Endothelial cell of umbilical vein (primary cell): ENCODE measurements around the gene MTX1. TPM values are rescaled to one million over a fixed set of nuclear protein-coding genes. Genes with fewer than 3 reads are reported as not detected.

Source experiments
- BruUV-seq: library from RNA; stranded (reverse); fragments of 400-500 nt; replicated peaks from 2 replicates; lab custom pipeline; 2021; lab: Mats Ljungman, UMichigan
- CTCF ChIA-PET: fragments of 300-600, 350-600 bp; sonication (Branson Sonifier 250); formaldehyde crosslinking; loops from one replicate; lab custom pipeline; 2021; ENCODE audit warnings: antibody characterized with exemption, inconsistent platforms; lab: Charles Lee
- POLR2A ChIA-PET: fragments of 300-600, 350-600 bp; sonication (Branson Sonifier 250); formaldehyde crosslinking; loops from one replicate; lab custom pipeline; 2021; ENCODE audit warnings: antibody characterized with exemption, inconsistent platforms; lab: Charles Lee
- DNase-seq: peaks from one replicate; pipeline ENCODE4 v3.0.0-alpha.2; 2011; ENCODE audit warnings: low read depth, low spot score
- FAIRE-seq: peaks from 2 replicates; lab custom pipeline; 2011; peaks lifted over from hg19 to GRCh38; lab: Jason Lieb, UNC
- H2AFZ ChIP-seq: 2 replicates; pipeline ENCODE4 v1.6.0; 2012; ENCODE audit warnings: low read depth, low read length, control low read depth, inconsistent platforms
- H3K27ac ChIP-seq: 2 replicates; pipeline ENCODE4 v1.5.1; 2011; ENCODE audit warnings: low read depth, mild to moderate bottlenecking, control low read depth, low read length, moderate library complexity; ENCODE audit not compliant: insufficient read depth
- H3K27me3 ChIP-seq, 2 experiments: 2 replicates each; pipeline versions ENCODE4 v1.6.0 to v1.6.1; 2011; ENCODE audit warnings: low read length in 2 of 2, mixed read lengths in 1 of 2; ENCODE audit not compliant: control insufficient read depth in 2 of 2, insufficient read depth in 2 of 2
- H3K36me3 ChIP-seq, 2 experiments: 2 replicates in 1 of 2; 3 replicates in 1 of 2; pipeline ENCODE4 v1.5.1; 2011; ENCODE audit warnings: low read length in 2 of 2, mild to moderate bottlenecking in 1 of 2, moderate library complexity in 1 of 2; ENCODE audit not compliant: control insufficient read depth in 2 of 2, insufficient read depth in 2 of 2; ENCODE audit errors: extremely low read depth in 1 of 2
- H3K4me1 ChIP-seq: 3 replicates; pipeline ENCODE4 v1.5.1; 2011; ENCODE audit warnings: mild to moderate bottlenecking, low read length; ENCODE audit not compliant: control insufficient read depth, insufficient read depth; ENCODE audit errors: extremely low read depth
- H3K4me2 ChIP-seq: 2 replicates; pipeline ENCODE4 v1.6.1; 2011; ENCODE audit warnings: low read length, control low read depth, mixed read lengths; ENCODE audit not compliant: insufficient read depth
- H3K4me3 ChIP-seq, 3 experiments: fragments of 200-600 bp in 1 of 3; sonication (generic), shearing (Covaris generic) in 1 of 3; replicated peaks in 1 of 3; 2 replicates each; pipeline ENCODE4 v1.5.1; 2011 to 2016; ENCODE audit warnings: control low read depth in 3 of 3, low read length in 3 of 3, mild to moderate bottlenecking in 2 of 3, inconsistent platforms in 1 of 3, low read depth in 1 of 3, moderate library complexity in 1 of 3; ENCODE audit not compliant: insufficient read depth in 1 of 3
- H3K79me2 ChIP-seq: 2 replicates; pipeline ENCODE4 v1.6.0; 2012; ENCODE audit warnings: low read length, inconsistent platforms; ENCODE audit not compliant: control insufficient read depth, insufficient read depth
- H3K9ac ChIP-seq: replicated peaks from 2 replicates; pipeline ENCODE3; 2011; ENCODE audit warnings: low read length, control low read depth; ENCODE audit not compliant: insufficient read depth; ENCODE audit errors: extremely low read depth
- H3K9me1 ChIP-seq: replicated peaks from 3 replicates; pipeline ENCODE4 v1.6.0; 2011; ENCODE audit warnings: mild to moderate bottlenecking, low read length; ENCODE audit not compliant: control insufficient read depth, insufficient read depth; ENCODE audit errors: extremely low read depth
- H3K9me3 ChIP-seq: replicated peaks from 2 replicates; pipeline ENCODE4 v1.5.1; 2012; ENCODE audit warnings: low read length, inconsistent platforms; ENCODE audit not compliant: control insufficient read depth, insufficient read depth
- H4K20me1 ChIP-seq: replicated peaks from 2 replicates; pipeline ENCODE3; 2011; ENCODE audit warnings: mild to moderate bottlenecking, low read length; ENCODE audit not compliant: control insufficient read depth, insufficient read depth; ENCODE audit errors: extremely low read depth
- CTCF ChIP-seq, 2 donors: IDR thresholded peaks; 1 replicate in 1 of 2; 2 replicates in 1 of 2; pipeline ENCODE4 v1.5.1; 2011; ENCODE audit warnings: low read length in 2 of 2, mild to moderate bottlenecking in 2 of 2, moderate library complexity in 2 of 2, control low read depth in 1 of 2, inconsistent platforms in 1 of 2, low read depth in 1 of 2; ENCODE audit not compliant: insufficient read depth in 1 of 2; ENCODE audit errors: extremely low read depth in 1 of 2
- EZH2 ChIP-seq: IDR thresholded peaks from 2 replicates; pipeline ENCODE4 v1.6.1; 2012; ENCODE audit warnings: borderline replicate concordance, low read depth, mild to moderate bottlenecking, moderate library complexity, low read length, inconsistent platforms; ENCODE audit not compliant: severe bottlenecking
- FOS ChIP-seq: IDR thresholded peaks from 2 replicates; pipeline ENCODE4 v1.6.1; 2011; ENCODE audit warnings: mild to moderate bottlenecking, low read length, moderate library complexity, borderline replicate concordance; ENCODE audit not compliant: insufficient read depth
- GATA2 ChIP-seq: IDR thresholded peaks from 2 replicates; pipeline ENCODE4 v1.7.0; 2011; ENCODE audit warnings: low read depth, mild to moderate bottlenecking, moderate library complexity, mixed read lengths, low read length; ENCODE audit not compliant: insufficient read length, insufficient read depth
- JUN ChIP-seq: IDR thresholded peaks from 2 replicates; pipeline ENCODE4 v1.6.1; 2011; ENCODE audit warnings: borderline replicate concordance, low read depth; ENCODE audit not compliant: insufficient read length, insufficient read depth
- MAX ChIP-seq: IDR thresholded peaks from 2 replicates; pipeline ENCODE4 v1.6.1; 2011; ENCODE audit not compliant: insufficient read depth, insufficient read length
- MYC ChIP-seq: IDR thresholded peaks from one replicate; pipeline ENCODE4 v1.6.1; 2011; ENCODE audit warnings: mild to moderate bottlenecking, low read depth, low read length
- POLR2A ChIP-seq: IDR thresholded peaks from 2 replicates; pipeline ENCODE4 v1.6.1; 2012; ENCODE audit warnings: low read depth, mild to moderate bottlenecking, control low read depth, low read length
- POLR2AphosphoS5 ChIP-seq: IDR thresholded peaks from 2 replicates; pipeline ENCODE4 v1.6.1; 2012; ENCODE audit warnings: low read depth, mild to moderate bottlenecking, control low read depth, low read length, moderate library complexity; ENCODE audit not compliant: insufficient read depth
- dilution Hi-C: fragments of 300-500 bp; cut with MboI; formaldehyde crosslinking; loops from one replicate; pipeline ENCODE4 v1.15.0; 2019; ENCODE audit warnings: low sequenced_read_pairs; ENCODE audit not compliant: extremely low pct_ligation_motif_present
- intact Hi-C: fragments of 100-400 bp; cut with micrococcal nuclease; formaldehyde crosslinking; loops from one replicate; pipeline ENCODE4 v1.10.0; 2022
- polyA plus RNA-seq, 4 experiments: library from polyadenylated mRNA; depleted of rRNA in 3 of 4; stranded (reverse) in 3 of 4; unstranded in 1 of 4; fragments of >200 nt; gene quantifications; 2 replicates each; pipeline versions ENCODE4 v1.2.1 to v1.2.3, GENCODE V29; 2011 to 2012; ENCODE audit warnings: missing spikeins in 1 of 4
- total RNA-seq: library from RNA; stranded (reverse); gene quantifications from 2 replicates; pipeline ENCODE4 v1.2.3, GENCODE V29; 2021

Gene MTX1
- total and polyA plus RNA-seq, 2 donors (not counting 3 experiments of a cell fraction or from before 2014, with no cell fraction given): 53.0 to 109 TPM

- TF ChIP-seq CTCF (IDR thresholded peaks at IDR 0.05; ENCODE audit: extremely low read depth in 1 of 2, insufficient read depth in 1 of 2, low read depth in 1 of 2, low read length in 2 of 2) (no peak), MAX (no peak), JUN (no peak), EZH2 (no peak), POLR2A (no peak), MYC (no peak), GATA2 (no peak), FOS (no peak), POLR2AphosphoS5 (no peak)
- dilution Hi-C loops: no loop called here
- no TSS peak for BruUV-seq
- Histone ChIP-seq H4K20me1 (no peaks in the 10 kb centered on the region), H3K4me2 (no peak overlapping the region), H2AFZ (no peak overlapping the region), H3K27ac (no peak overlapping the region), H3K36me3 (peaks cover 4 to 26% of the 10 kb centered on the region in 2 experiments), H3K4me1 (peaks cover 3% of the 10 kb centered on the region), H3K9me1 (no peaks in the 10 kb centered on the region), H3K27me3 (no peaks in the 10 kb centered on the region), H3K79me2 (no peaks in the 10 kb centered on the region), H3K4me3 (no peak overlapping the region), H3K9ac (no peak overlapping the region), H3K9me3 (no peaks in the 10 kb centered on the region)
- POLR2A ChIA-PET: no interaction called here
- no peak for DNase-seq
- FAIRE-seq: no peak
- CTCF ChIA-PET: interaction anchor here (2.0 kb wide), 1 partner anchor 14 kb away, joined by 31 read pairs; no protein-coding TSS in a partner anchor
- intact Hi-C loops: no loop called here
Observed at GRCh38 chr1:155178441-155179111, 29.9 kb upstream of the MTX1 start.
